Measurements from ENCODE around the gene GLI1. TPM values are rescaled to one million over a fixed set of nuclear protein-coding genes. Genes with fewer than 3 reads are reported as not detected.
A peak's percentile ranks its signal among the peaks of the same experiment; 100 is the strongest.

Gene GLI1
- total RNA-seq, 1 donor from 2014 or later: 0.92 TPM

GRCh38 chr12:57456737-57457490 lies 2.7 kb upstream of the GLI1 start:
- DNase-seq (ENCODE audit: missing footprints): no peak
- ATAC-seq: no peak
- intact Hi-C loops (cut with DNase I): loop anchor here (10.0 kb wide), 1 partner anchor 168 kb away; no protein-coding TSS in a partner anchor

DNA sequence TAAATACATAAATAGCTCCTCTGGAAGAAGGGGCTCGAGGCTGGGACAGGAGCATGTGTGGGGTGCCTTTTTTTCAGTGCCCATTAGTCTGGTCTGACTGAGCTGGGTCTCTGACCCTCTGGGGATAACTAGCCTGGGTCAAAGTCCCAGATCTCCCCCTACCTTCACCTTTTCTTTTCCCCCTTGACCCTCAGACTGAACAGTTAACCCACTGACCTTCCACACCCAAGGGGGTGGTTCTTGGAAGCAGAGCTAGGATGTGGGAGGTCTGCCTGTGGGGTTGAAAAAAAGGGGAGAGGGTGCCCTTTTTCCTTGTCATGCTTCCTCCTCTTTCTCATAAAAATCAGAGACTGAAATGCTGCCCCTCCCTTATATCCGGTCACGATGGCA lies 925 bp upstream of the GLI1 start:
- DNase-seq (ENCODE audit: missing footprints) (no peak), ATAC-seq (no peak)
- intact Hi-C loops (cut with DNase I): loop anchor here (10.0 kb wide), 1 partner anchor 166 kb away; no protein-coding TSS in a partner anchor

GRCh38 chr12:57459055-57459749 lies 383 bp upstream of the GLI1 start:
- DNase-seq (ENCODE audit: missing footprints) (peak; percentile 95), ATAC-seq (peak; percentile 85)
- intact Hi-C loops (cut with DNase I): loop anchor here (10.0 kb wide), 1 partner anchor 166 kb away; no protein-coding TSS in a partner anchor

DNA sequence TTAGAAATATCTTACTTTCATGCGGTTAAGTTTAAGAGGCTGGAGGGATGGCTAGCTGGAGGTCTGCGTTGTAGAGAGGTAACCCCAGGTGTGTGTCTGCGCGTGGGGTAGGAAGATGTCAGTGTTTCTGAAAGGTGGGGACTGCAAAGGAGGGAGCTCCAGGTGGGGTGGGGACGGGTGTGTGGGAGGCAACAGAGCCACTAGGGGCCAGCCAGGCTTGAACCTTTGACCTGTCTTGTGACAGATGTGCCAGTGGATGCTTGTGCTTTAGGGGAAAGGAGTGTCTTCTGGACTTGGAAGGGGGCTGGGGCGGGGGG lies 841 bp downstream of the GLI1 start:
- intact Hi-C loops (cut with DNase I): no loop called here
- ATAC-seq (no peak), DNase-seq (ENCODE audit: missing footprints) (no peak)

DNA sequence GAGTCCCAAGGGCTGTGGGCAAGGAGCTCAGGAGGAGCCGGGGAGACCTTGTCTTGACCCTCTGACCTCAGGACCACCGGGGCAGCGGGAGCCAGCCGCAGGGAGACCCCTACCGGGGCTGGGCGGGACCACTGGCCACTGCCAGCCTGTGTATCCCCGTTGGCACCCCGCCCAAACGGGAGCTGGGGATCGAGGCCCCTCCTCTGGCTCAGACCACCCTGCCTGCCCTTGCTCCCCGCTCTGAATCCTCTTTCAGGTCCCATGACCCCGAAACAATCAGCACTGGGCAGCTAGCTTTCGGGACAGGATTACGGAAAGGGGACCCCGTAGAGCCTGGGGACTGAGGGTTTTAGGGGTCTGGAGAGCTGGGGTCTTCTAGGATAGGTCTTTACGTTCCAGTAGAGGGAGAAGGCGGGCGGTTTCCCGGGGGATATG lies 1.3 kb downstream of the GLI1 start:
- ATAC-seq: no peak
- intact Hi-C loops (cut with DNase I): no loop called here
- no peak for DNase-seq (ENCODE audit: missing footprints)

GRCh38 chr12:57461276-57461916 lies 1.8 kb downstream of the GLI1 start:
- peak; percentile 81 for DNase-seq (ENCODE audit: missing footprints)
- peak; percentile 40 for ATAC-seq
- intact Hi-C loops (cut with DNase I): no loop called here

- intact Hi-C loops (cut with DNase I): loop anchor here (1.0 kb wide), 1 partner anchor 58 kb away; the partner anchor contains the start of gene DDIT3
- no peak for DNase-seq (ENCODE audit: missing footprints)
- no peak for ATAC-seq
Measured at GRCh38 chr12:57461917-57462250, 2.3 kb downstream of the GLI1 start.

DNA sequence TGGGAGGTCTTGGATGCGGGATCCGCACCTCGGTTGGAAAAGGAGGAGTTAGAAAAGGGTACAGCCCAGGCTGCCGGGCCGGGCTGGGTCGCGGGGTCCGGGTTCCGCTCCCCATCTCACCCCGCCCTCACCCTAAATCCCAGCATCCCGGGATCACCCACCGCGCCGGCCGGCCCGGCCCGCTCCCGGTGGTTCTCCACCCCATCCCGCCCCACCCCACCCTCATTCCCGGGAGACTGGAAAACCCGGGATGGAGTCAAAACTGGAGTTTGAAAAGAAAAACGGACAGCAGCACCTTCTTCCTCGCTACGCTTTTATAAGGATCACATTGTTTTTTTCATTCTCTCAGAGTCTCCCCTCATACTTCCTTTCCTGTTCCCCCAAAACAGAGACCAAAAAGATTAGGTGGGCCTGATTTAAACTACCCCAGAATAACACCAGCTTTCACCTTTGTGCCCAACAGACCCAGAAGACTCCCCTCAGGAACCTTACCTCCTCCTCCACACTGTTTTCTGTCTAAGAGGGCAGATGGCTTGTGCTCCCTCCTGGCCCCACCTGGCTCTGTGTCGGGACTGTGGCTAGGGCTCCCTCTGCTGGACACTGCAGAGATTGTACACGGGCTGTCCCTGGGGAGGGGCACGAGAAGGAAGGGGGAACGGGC lies 2.8 kb downstream of the GLI1 start:
- DNase-seq (ENCODE audit: missing footprints): peak; percentile 90
- peak; percentile 76 for ATAC-seq
- intact Hi-C loops (cut with DNase I): loop anchor here (1.0 kb wide), 1 partner anchor 58 kb away; the partner anchor contains the start of gene DDIT3

- no peak for ATAC-seq
- intact Hi-C loops (cut with DNase I): loop anchor here (1.0 kb wide), 1 partner anchor 57 kb away; the partner anchor contains the start of gene DDIT3
- DNase-seq (ENCODE audit: missing footprints): no peak
Measured at GRCh38 chr12:57462912-57463253, 3.3 kb downstream of the GLI1 start.

DNA sequence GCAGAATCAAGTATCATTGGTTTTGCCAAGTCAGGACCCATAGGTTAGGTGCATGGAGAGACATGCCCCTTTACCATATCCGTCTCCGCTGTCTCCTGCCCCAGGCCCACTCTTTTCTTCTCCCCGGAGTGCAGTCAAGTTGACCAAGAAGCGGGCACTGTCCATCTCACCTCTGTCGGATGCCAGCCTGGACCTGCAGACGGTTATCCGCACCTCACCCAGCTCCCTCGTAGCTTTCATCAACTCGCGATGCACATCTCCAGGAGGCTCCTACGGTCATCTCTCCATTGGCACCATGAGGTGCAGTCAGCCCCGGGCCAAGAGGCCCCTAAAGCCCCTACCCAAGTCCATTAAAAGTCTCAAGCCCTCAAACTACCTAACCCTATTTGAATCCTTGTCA lies 5.0 kb downstream of the GLI1 start:
- intact Hi-C loops (cut with DNase I): no loop called here
- ATAC-seq (no peak), DNase-seq (ENCODE audit: missing footprints) (no peak)

GRCh38 chr12:57465030-57465746 lies 5.6 kb downstream of the GLI1 start:
- ATAC-seq (no peak), DNase-seq (ENCODE audit: missing footprints) (no peak)
- intact Hi-C loops (cut with DNase I): no loop called here

DNA sequence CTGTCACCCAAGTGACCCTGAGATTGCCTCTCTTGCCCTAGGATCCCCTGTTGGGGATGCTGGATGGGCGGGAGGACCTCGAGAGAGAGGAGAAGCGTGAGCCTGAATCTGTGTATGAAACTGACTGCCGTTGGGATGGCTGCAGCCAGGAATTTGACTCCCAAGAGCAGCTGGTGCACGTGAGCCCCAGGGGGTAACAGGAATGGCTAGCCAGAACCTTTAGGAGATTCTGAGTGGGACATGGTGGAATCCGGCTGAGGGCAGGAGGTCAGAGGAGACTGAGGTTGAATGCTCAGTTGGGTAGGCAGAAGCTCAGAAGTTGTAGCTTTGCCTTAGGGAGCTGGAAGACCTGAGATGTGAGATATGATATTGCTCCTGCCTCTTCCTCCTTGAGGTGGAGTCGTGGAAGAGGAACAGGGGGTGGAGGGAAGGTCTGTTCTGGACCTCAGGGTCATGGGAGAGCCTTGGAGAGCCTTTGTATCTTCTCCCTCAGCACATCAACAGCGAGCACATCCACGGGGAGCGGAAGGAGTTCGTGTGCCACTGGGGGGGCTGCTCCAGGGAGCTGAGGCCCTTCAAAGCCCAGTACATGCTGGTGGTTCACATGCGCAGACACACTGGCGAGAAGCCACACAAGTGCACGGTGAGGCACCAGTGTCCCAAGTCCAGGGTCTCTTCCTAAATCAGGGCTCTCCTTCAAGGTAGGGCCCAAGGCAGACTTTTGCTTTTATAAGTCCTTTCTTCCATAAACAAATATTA lies 6.3 kb downstream of the GLI1 start:
- ATAC-seq (no peak), DNase-seq (ENCODE audit: missing footprints) (no peak)
- intact Hi-C loops (cut with DNase I): no loop called here

- DNase-seq (ENCODE audit: missing footprints) (no peak), ATAC-seq (no peak)
- intact Hi-C loops (cut with DNase I): no loop called here
Measured at GRCh38 chr12:57467212-57467874, 7.8 kb downstream of the GLI1 start.

GRCh38 chr12:57467915-57468314 lies 8.3 kb downstream of the GLI1 start:
- no peak for DNase-seq (ENCODE audit: missing footprints)
- intact Hi-C loops (cut with DNase I): no loop called here
- no peak for ATAC-seq

DNA sequence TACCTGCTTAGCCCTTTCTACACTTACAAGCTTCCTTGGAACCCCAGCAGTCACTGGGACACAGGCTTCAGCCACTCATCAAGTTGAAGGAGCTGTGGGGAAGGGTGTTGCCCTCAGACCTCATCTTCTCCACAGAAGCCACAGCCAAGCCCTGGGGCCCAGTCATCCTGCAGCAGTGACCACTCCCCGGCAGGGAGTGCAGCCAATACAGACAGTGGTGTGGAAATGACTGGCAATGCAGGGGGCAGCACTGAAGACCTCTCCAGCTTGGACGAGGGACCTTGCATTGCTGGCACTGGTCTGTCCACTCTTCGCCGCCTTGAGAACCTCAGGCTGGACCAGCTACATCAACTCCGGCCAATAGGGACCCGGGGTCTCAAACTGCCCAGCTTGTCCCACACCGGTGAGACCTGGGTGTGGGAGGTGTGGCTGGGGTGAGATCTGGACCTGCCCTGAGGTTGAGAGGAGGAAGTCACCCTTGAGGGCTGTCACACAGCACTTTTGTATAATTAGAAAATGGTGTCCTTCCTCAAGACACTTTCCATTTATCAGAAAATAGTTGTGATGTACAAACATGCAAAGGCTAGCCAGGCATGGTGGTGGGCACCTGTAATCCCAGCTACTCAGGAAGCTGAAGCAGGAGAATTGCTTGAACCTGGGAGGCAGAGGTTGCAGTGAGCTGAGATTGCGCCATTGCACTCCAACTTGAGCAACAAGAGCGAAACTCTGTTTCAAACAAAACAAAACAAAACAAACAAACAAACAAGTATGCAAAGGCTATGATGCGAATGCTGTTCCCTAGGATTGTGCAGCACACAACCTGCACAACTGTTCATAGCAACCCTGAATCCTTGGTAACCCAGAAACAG lies 9.9 kb downstream of the GLI1 start:
- intact Hi-C loops (cut with DNase I): no loop called here
- ATAC-seq (no peak), DNase-seq (ENCODE audit: missing footprints) (no peak)

GRCh38 chr12:57470286-57470969 lies 10.8 kb downstream of the GLI1 start:
- intact Hi-C loops (cut with DNase I): no loop called here
- ATAC-seq: no peak
- no peak for DNase-seq (ENCODE audit: missing footprints)
